ENCODE data around the gene FRMD4A. TPM values are rescaled to one million over a fixed set of nuclear protein-coding genes. Genes with fewer than 3 reads are reported as not detected.

The FRMD4A gene
- total RNA-seq, 2 donors from 2014 or later = 55.9 to 81.0 TPM

DNA sequence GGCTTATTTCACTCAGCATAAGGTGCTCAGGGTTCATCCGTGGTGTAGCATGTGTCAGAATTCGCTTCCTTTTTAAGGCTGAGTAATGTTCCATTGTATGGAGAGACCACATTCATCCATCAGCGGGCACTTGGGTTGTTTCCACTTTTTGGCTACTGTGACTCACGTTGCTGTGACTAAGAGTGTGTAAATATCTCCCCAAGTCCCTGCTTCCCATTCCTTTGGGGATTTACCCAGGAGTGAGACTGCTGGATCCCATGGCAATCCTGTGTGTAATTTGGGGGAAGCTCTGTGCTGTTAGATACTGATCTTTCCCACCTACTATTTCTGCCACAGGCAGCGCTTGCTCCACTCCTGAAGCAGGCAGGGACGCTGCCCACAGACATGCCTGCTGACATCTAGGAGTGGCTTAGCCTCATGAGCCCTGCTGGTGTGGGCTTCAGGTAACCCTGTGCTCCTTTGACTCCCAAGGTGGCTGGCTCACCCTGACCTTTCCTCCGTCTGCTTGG, 346.0 kb downstream of the FRMD4A start:
- Histone ChIP-seq H3K9me3 (no peaks in the 10 kb centered on the region), H3K36me3 (no peaks in the 10 kb centered on the region), H3K4me1 (ENCODE audit: control insufficient read depth in 1 of 2, low read depth in 2 of 2) (peaks cover 0 to 21% of the 10 kb centered on the region in 2 donors), H3K27me3 (replicated peaks; ENCODE audit: insufficient read depth) (no peaks in the 10 kb centered on the region), H3K27ac (no peak overlapping the region), H3K4me3 (no peak overlapping the region)
- DNase-seq (ENCODE audit: low spot score) (no peak), ATAC-seq (ENCODE audit: insufficient number of reproducible peaks, low FRiP score, low read depth) (peak; percentile 80)
- TF ChIP-seq, protein P1, sequence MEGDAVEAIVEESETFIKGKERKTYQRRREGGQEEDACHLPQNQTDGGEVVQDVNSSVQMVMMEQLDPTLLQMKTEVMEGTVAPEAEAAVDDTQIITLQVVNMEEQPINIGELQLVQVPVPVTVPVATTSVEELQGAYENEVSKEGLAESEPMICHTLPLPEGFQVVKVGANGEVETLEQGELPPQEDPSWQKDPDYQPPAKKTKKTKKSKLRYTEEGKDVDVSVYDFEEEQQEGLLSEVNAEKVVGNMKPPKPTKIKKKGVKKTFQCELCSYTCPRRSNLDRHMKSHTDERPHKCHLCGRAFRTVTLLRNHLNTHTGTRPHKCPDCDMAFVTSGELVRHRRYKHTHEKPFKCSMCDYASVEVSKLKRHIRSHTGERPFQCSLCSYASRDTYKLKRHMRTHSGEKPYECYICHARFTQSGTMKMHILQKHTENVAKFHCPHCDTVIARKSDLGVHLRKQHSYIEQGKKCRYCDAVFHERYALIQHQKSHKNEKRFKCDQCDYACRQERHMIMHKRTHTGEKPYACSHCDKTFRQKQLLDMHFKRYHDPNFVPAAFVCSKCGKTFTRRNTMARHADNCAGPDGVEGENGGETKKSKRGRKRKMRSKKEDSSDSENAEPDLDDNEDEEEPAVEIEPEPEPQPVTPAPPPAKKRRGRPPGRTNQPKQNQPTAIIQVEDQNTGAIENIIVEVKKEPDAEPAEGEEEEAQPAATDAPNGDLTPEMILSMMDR (IDR thresholded peaks at IDR 0.05) = no peak

DNA sequence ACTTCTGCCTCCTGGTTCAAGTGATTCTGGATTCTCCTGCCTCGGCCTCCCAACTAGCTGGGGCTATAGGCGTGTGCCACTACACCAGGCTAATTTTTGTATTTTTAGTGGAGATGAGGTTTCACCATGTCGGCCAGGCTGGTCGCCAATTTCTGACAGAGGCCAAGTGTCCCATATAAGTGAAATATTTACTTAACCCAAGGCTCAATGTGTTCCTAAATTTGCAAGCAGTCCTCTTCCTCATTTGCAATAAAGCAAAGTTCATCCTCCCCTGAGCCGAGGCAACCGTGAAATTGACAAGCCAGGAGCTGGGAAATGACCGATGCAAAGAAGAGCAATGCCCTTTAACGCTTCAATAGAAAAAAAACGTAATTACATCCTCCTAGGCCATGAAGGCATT, 347.7 kb downstream of the FRMD4A start:
- Histone ChIP-seq H3K27me3 (replicated peaks; ENCODE audit: insufficient read depth) (no peaks in the 10 kb centered on the region), H3K4me3 (no peak overlapping the region), H3K27ac (no peak overlapping the region), H3K4me1 (ENCODE audit: control insufficient read depth in 1 of 2, low read depth in 2 of 2) (peaks cover 0 to 33% of the 10 kb centered on the region in 2 donors), H3K9me3 (no peaks in the 10 kb centered on the region), H3K36me3 (no peaks in the 10 kb centered on the region)
- ATAC-seq (ENCODE audit: insufficient number of reproducible peaks, low FRiP score, low read depth) = no peak
- TF ChIP-seq, protein P1 (IDR thresholded peaks at IDR 0.05) = no peak
- no peak for DNase-seq (ENCODE audit: low spot score)

DNA sequence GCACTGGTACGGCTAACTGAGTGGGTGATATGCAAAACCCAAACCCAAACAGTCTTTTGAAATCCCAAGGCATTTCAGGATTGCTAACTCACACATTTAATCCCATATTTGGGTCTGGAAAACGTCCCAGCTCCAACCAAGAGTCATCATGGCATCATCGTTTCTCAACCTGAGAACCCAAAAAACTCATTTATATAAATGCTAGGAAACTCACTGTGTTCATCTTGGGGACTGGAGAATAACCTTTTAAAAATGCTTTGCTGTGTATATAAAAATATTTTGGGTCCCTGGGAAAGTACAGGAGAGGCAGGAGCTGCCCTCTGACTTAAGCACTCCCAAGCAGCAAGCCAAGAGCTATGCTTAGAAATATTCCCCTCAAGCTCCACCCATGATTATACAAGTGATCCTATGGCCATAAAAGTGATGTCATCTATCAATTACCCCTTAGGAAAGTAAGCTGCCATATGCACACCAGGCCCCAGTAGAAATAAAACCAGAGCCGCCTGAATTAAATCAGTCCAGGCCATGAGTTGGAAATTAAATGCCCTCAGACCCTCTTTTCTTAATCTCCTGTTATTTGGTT, 352.1 kb downstream of the FRMD4A start:
- no peaks in the 10 kb centered on the region for H3K36me3 ChIP-seq
- ATAC-seq (ENCODE audit: insufficient number of reproducible peaks, low FRiP score, low read depth) = peak; percentile 92
- H3K4me3 ChIP-seq = no peak overlapping the region
- peak overlapping the region; percentile 77 for H3K27ac ChIP-seq
- no peaks in the 10 kb centered on the region for H3K9me3 ChIP-seq
- TF ChIP-seq, protein P1 (IDR thresholded peaks at IDR 0.05) = no peak
- no peaks in the 10 kb centered on the region for H3K27me3 ChIP-seq (replicated peaks; ENCODE audit: insufficient read depth)
- no peak for DNase-seq (ENCODE audit: low spot score)
- H3K4me1 ChIP-seq (ENCODE audit: control insufficient read depth in 1 of 2, low read depth in 2 of 2) = peaks cover 0 to 38% of the 10 kb centered on the region in 2 donors

DNA sequence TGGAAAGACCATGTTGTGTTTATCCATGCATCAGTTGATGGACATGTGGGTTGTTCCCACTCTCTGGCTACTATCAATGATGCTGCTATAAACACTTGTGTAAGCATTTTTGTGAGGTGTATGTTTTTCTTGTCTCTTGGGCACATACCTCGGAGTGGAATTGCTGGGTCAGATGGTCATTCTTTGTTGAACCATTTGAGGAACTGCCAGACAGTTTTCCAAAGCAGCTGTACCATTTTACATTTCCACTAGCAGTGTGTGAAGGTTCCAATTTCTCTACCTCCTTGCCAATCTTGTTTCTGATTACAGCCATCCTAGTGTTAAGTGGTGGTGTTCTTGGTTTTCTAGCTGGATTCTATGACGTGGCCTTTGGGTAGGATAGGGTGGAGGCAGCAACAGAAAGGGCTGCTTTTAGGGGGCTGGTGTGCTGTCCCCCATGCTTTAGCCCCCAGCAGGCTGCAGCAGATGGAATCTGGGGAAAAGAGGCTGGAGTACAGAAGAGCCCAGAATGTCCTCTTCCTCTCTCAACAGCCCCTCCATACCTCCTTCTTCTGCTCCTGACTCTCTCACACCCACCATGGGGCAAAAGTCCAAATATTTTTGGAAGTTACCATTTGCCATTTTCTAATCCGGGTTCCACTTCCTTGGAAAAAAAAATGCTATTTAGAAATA, 352.7 kb downstream of the FRMD4A start:
- no peak for ATAC-seq (ENCODE audit: insufficient number of reproducible peaks, low FRiP score, low read depth)
- peak overlapping the region; percentile 56 to 77 for H3K27ac ChIP-seq

DNA sequence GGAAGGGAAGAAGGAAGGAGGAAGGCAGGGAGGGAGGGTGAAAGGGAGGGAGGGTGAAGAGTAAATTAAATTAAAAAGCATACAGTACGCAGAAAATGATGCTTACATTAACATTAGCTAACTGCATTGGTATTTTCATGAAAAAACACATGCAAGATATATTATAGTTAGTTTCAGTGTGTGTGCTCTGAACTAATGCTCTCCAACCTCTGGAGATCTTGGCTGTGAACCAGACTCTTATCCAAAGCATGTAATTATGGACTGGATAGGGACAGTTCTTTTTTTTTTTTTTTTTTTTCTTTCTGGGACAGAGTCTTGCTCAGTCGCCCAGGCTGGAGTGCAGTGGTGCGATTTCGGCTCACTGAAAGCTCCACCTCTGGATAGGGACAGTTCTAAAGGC, 357.0 kb downstream of the FRMD4A start:
- Histone ChIP-seq H3K4me3 (no peak overlapping the region), H3K27ac (no peak overlapping the region), H3K9me3 (no peaks in the 10 kb centered on the region), H3K36me3 (no peaks in the 10 kb centered on the region), H3K27me3 (replicated peaks; ENCODE audit: insufficient read depth) (no peaks in the 10 kb centered on the region), H3K4me1 (ENCODE audit: control insufficient read depth in 1 of 2, low read depth in 2 of 2) (peaks cover 3 to 77% of the 10 kb centered on the region in 2 donors)
- ATAC-seq (ENCODE audit: insufficient number of reproducible peaks, low FRiP score, low read depth) (no peak), DNase-seq (ENCODE audit: low spot score) (no peak)
- TF ChIP-seq, protein P1 (IDR thresholded peaks at IDR 0.05) = no peak

More for the DNA sequence above, 352.7 kb downstream of the FRMD4A start:
- H3K27me3 ChIP-seq (replicated peaks; ENCODE audit: insufficient read depth) = no peaks in the 10 kb centered on the region
- H3K4me3 ChIP-seq = no peak overlapping the region
- TF ChIP-seq, protein P1 (IDR thresholded peaks at IDR 0.05) = no peak
- H3K9me3 ChIP-seq = no peaks in the 10 kb centered on the region
- H3K36me3 ChIP-seq = no peaks in the 10 kb centered on the region
- no peak for DNase-seq (ENCODE audit: low spot score)
- H3K4me1 ChIP-seq (ENCODE audit: control insufficient read depth in 1 of 2, low read depth in 2 of 2) = peaks cover 0 to 45% of the 10 kb centered on the region in 2 donors
